GM12878 (cell line): ENCODE results near the gene TTC8. TPM values are rescaled to one million over a fixed set of nuclear protein-coding genes. Genes with fewer than 3 reads are reported as not detected.

Experiments used
- BACH1 ChIP-seq: fragments of 450-650 bp; IDR thresholded peaks from 2 replicates; pipeline ENCODE4 v1.6.1; 2017; ENCODE audit warnings: mild to moderate bottlenecking, borderline replicate concordance
- EGR1 ChIP-seq, 2 experiments: IDR thresholded peaks; 1 replicate in 1 of 2; 2 replicates in 1 of 2; pipeline ENCODE4 v1.6.1; 2011 to 2012; ENCODE audit warnings: low read depth in 2 of 2, low read length in 2 of 2, borderline replicate concordance in 1 of 2, mild to moderate bottlenecking in 1 of 2, moderate library complexity in 1 of 2
- FOS ChIP-seq: IDR thresholded peaks from 3 replicates; pipeline ENCODE4 v1.6.1; 2011; ENCODE audit warnings: borderline replicate concordance; ENCODE audit not compliant: insufficient read length; ENCODE audit errors: extremely low read depth
- FOXK2 ChIP-seq: fragments of 450-650 bp; IDR thresholded peaks from 2 replicates; pipeline ENCODE4 v1.6.1; 2017; ENCODE audit warnings: mild to moderate bottlenecking, moderate library complexity
- GABPA ChIP-seq: IDR thresholded peaks from 2 replicates; pipeline ENCODE4 v1.6.1; 2014; ENCODE audit warnings: antibody characterized with exemption, low read depth, mild to moderate bottlenecking, inconsistent platforms
- LARP7 ChIP-seq: fragments of 450-650 bp; IDR thresholded peaks from 2 replicates; pipeline ENCODE4 v1.6.1; 2017; ENCODE audit warnings: mild to moderate bottlenecking
- MEF2B ChIP-seq: fragments of 450-650 bp; IDR thresholded peaks from 2 replicates; pipeline ENCODE4 v1.6.1; 2018; ENCODE audit warnings: mild to moderate bottlenecking, moderate library complexity; ENCODE audit not compliant: partially characterized antibody, poor library complexity, severe bottlenecking
- MYB ChIP-seq: fragments of 150-350 bp; IDR thresholded peaks from 2 replicates; pipeline ENCODE4 v1.6.1; 2014; ENCODE audit warnings: mild to moderate bottlenecking, low read depth, low read length, borderline replicate concordance
- POLR2AphosphoS5 ChIP-seq: IDR thresholded peaks from 2 replicates; pipeline ENCODE4 v1.6.1; 2011; ENCODE audit warnings: mild to moderate bottlenecking, low read length, inconsistent platforms
- RELA ChIP-seq: fragments of 450-650 bp; IDR thresholded peaks from 2 replicates; pipeline ENCODE4 v1.8.0; 2014; ENCODE audit warnings: borderline replicate concordance; ENCODE audit not compliant: partially characterized antibody
- TARDBP ChIP-seq: IDR thresholded peaks from 2 replicates; pipeline ENCODE4 v1.6.1; 2016; ENCODE audit warnings: borderline replicate concordance
- ZNF24 ChIP-seq: fragments of 450-650 bp; IDR thresholded peaks from 2 replicates; pipeline ENCODE4 v1.6.1; 2017; ENCODE audit warnings: antibody characterized with exemption, mild to moderate bottlenecking
- ZZZ3 ChIP-seq: IDR thresholded peaks from 2 replicates; pipeline ENCODE4 v1.6.1; 2011; ENCODE audit warnings: low read depth; ENCODE audit not compliant: control insufficient read depth, insufficient read length
- polyA plus RNA-seq, 11 experiments: library from polyadenylated mRNA; depleted of rRNA in 4 of 11; unstranded in 6 of 11; stranded (reverse) in 5 of 11; fragments of >200 nt; fragmentation: Nextera tagmentation in 4 of 11; fragmentation: Illumina TruSeq in 1 of 11; extraction: Ambion mirVana in 4 of 11; extraction: Trizol in 1 of 11; gene quantifications; 1 replicate in 1 of 11; 2 replicates in 10 of 11; pipeline versions ENCODE4 v1.2.1 to v1.2.3, GENCODE V29; 2011 to 2016; ENCODE audit warnings: inconsistent platforms in 2 of 11, missing spikeins in 2 of 11, low read depth in 1 of 11
- total RNA-seq, 4 experiments: library from RNA; depleted of rRNA in 3 of 4; stranded (reverse); fragments of >200 nt in 3 of 4; fragmentation: Illumina TruSeq in 1 of 4; extraction: Trizol in 1 of 4; gene quantifications; 2 replicates each; pipeline versions ENCODE4 v1.2.1 to v1.2.3, GENCODE V29; 2013 to 2021
- TF ChIP-seq, protein P1 (sequence below): IDR thresholded peaks from 2 replicates; pipeline ENCODE4 v1.6.1; 2012; ENCODE audit warnings: low read depth, low read length, improper control_type of control experiment
- TF ChIP-seq, protein P2 (sequence below): fragments of 450-650 bp; IDR thresholded peaks from 2 replicates; pipeline ENCODE4 v1.6.1; 2016; ENCODE audit warnings: mild to moderate bottlenecking
- TF ChIP-seq, protein P3 (sequence below): fragments of 450-650 bp; formaldehyde crosslinking; IDR thresholded peaks from 2 replicates; pipeline ENCODE4 v1.4.0; 2022; ENCODE audit warnings: mild to moderate bottlenecking, moderate library complexity
- TF ChIP-seq, protein P4 (sequence below): IDR thresholded peaks from 2 replicates; pipeline ENCODE4 v1.6.1; 2011; ENCODE audit warnings: borderline replicate concordance, low read depth, mild to moderate bottlenecking, moderate library complexity, mixed read lengths, low read length; ENCODE audit not compliant: insufficient read depth; ENCODE audit errors: extremely low read length
- TF ChIP-seq, protein P5 (sequence below): fragments of 450-650 bp; IDR thresholded peaks from 2 replicates; pipeline ENCODE4 v1.6.1; 2017; ENCODE audit warnings: borderline replicate concordance
- TF ChIP-seq, protein P6 (sequence below): fragments of 450-650 bp; IDR thresholded peaks from 2 replicates; pipeline ENCODE4 v1.6.1; 2017; ENCODE audit warnings: low read depth, mild to moderate bottlenecking, moderate library complexity

The TTC8 gene
- total and polyA plus RNA-seq, 10 of the 15 experiments (the other 5 are each of a cell fraction or from before 2014, with no cell fraction given): 1.5 to 4.6 (median 2.5) TPM

DNA sequence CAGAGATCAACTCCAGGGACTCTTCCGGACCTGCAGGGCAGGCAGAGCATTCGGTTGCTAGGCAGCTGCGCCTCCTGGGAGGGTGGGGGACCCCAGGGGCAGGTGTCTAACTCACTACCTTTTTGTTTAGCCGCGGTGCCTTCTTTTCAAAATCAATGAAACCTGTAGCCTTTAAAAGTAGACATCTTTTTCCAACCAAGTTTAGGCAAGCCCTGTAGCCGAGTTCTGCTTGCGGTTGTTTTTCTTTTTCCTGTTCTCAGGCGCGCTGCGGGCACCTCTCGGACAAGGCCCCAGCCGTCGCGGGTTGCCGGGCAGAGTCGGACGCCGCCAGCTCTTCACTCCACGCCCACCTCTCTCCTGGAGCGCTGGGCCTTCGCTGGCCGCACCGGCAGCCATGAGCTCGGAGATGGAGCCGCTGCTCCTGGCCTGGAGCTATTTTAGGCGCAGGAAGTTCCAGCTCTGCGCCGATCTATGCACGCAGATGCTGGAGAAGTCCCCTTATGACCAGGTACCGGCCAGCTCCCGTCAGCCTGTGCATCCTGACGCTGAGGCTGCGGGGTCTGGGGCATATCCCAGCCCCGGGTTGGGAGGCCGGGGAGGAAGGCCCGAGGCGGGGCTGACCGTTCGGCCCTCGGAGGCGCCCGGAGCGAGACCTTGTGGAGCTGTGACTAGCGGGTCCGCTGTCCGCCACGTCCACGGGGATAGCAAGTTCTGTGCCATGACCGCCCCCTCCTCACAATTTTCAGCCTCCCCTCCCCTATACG, at the start of gene TTC8 (continued):
- TF ChIP-seq, protein P1, sequence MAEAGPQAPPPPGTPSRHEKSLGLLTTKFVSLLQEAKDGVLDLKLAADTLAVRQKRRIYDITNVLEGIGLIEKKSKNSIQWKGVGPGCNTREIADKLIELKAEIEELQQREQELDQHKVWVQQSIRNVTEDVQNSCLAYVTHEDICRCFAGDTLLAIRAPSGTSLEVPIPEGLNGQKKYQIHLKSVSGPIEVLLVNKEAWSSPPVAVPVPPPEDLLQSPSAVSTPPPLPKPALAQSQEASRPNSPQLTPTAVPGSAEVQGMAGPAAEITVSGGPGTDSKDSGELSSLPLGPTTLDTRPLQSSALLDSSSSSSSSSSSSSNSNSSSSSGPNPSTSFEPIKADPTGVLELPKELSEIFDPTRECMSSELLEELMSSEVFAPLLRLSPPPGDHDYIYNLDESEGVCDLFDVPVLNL: no peak
- TF ChIP-seq ZNF24 (no peak), RELA (no peak), EGR1 (IDR thresholded peaks at IDR 0.05; ENCODE audit: borderline replicate concordance in 1 of 2, low read depth in 2 of 2, low read length in 2 of 2) (peak in 1 of 2 experiments; percentile 28; a peak in 1 of 3 replicates), FOS (no peak), MYB (peak; percentile 98), ZZZ3 (no peak), POLR2AphosphoS5 (peak; percentile 32; the same call in 1 of the 2 replicates), BACH1 (no peak), MEF2B (peak; percentile 90), GABPA (no peak), TARDBP (no peak), LARP7 (no peak), FOXK2 (no peak)
- TF ChIP-seq, protein P2, sequence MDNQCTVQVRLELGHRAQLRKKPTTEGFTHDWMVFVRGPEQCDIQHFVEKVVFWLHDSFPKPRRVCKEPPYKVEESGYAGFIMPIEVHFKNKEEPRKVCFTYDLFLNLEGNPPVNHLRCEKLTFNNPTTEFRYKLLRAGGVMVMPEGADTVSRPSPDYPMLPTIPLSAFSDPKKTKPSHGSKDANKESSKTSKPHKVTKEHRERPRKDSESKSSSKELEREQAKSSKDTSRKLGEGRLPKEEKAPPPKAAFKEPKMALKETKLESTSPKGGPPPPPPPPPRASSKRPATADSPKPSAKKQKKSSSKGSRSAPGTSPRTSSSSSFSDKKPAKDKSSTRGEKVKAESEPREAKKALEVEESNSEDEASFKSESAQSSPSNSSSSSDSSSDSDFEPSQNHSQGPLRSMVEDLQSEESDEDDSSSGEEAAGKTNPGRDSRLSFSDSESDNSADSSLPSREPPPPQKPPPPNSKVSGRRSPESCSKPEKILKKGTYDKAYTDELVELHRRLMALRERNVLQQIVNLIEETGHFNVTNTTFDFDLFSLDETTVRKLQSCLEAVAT: peak; percentile 66
- TF ChIP-seq, protein P3, sequence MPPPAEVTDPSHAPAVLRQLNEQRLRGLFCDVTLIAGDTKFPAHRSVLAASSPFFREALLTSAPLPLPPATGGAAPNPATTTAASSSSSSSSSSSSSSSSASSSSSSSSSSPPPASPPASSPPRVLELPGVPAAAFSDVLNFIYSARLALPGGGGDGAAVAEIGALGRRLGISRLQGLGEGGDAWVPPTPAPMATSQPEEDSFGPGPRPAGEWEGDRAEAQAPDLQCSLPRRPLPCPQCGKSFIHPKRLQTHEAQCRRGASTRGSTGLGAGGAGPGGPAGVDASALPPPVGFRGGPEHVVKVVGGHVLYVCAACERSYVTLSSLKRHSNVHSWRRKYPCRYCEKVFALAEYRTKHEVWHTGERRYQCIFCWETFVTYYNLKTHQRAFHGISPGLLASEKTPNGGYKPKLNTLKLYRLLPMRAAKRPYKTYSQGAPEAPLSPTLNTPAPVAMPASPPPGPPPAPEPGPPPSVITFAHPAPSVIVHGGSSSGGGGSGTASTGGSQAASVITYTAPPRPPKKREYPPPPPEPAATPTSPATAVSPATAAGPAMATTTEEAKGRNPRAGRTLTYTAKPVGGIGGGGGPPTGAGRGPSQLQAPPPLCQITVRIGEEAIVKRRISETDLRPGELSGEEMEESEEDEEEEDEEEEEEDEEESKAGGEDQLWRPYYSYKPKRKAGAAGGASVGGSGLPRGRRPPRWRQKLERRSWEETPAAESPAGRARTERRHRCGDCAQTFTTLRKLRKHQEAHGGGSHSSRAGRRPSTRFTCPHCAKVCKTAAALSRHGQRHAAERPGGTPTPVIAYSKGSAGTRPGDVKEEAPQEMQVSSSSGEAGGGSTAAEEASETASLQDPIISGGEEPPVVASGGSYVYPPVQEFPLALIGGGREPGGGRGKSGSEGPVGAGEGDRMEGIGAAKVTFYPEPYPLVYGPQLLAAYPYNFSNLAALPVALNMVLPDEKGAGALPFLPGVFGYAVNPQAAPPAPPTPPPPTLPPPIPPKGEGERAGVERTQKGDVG: no peak
- TF ChIP-seq, protein P4, sequence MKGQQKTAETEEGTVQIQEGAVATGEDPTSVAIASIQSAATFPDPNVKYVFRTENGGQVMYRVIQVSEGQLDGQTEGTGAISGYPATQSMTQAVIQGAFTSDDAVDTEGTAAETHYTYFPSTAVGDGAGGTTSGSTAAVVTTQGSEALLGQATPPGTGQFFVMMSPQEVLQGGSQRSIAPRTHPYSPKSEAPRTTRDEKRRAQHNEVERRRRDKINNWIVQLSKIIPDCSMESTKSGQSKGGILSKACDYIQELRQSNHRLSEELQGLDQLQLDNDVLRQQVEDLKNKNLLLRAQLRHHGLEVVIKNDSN: no peak
- TF ChIP-seq, protein P5, sequence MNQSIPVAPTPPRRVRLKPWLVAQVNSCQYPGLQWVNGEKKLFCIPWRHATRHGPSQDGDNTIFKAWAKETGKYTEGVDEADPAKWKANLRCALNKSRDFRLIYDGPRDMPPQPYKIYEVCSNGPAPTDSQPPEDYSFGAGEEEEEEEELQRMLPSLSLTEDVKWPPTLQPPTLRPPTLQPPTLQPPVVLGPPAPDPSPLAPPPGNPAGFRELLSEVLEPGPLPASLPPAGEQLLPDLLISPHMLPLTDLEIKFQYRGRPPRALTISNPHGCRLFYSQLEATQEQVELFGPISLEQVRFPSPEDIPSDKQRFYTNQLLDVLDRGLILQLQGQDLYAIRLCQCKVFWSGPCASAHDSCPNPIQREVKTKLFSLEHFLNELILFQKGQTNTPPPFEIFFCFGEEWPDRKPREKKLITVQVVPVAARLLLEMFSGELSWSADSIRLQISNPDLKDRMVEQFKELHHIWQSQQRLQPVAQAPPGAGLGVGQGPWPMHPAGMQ: peak; percentile 95
- TF ChIP-seq, protein P6, sequence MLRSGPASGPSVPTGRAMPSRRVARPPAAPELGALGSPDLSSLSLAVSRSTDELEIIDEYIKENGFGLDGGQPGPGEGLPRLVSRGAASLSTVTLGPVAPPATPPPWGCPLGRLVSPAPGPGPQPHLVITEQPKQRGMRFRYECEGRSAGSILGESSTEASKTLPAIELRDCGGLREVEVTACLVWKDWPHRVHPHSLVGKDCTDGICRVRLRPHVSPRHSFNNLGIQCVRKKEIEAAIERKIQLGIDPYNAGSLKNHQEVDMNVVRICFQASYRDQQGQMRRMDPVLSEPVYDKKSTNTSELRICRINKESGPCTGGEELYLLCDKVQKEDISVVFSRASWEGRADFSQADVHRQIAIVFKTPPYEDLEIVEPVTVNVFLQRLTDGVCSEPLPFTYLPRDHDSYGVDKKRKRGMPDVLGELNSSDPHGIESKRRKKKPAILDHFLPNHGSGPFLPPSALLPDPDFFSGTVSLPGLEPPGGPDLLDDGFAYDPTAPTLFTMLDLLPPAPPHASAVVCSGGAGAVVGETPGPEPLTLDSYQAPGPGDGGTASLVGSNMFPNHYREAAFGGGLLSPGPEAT: no peak
